AG04450 (cell line): ENCODE results near the gene P4HTM. TPM values are rescaled to one million over a fixed set of nuclear protein-coding genes. Genes with fewer than 3 reads are reported as not detected.

Experiments used
- CTCF ChIA-PET: fragments of 300-600, 350-600 bp; formaldehyde crosslinking; extraction: SDS; loops from one replicate; lab custom pipeline; 2022; ENCODE audit warnings: antibody characterized with exemption, inconsistent platforms; lab: Charles Lee
- POLR2A ChIA-PET: fragments of 350-600 bp; formaldehyde crosslinking; extraction: SDS; loops from one replicate; lab custom pipeline; 2021; ENCODE audit warnings: antibody characterized with exemption, inconsistent platforms; lab: Yijun Ruan, JAX
- DNase-seq: peaks from one replicate; pipeline ENCODE4 v3.0.0-alpha.2; 2011; ENCODE audit warnings: low read depth, low spot score
- H3K27ac ChIP-seq: one replicate; pipeline ENCODE4 v1.5.1; 2012; ENCODE audit warnings: low read depth, low read length, control low read depth
- H3K27me3 ChIP-seq: one replicate; pipeline ENCODE4 v1.6.0; 2012; ENCODE audit warnings: low read length; ENCODE audit not compliant: control insufficient read depth, insufficient read depth
- H3K4me3 ChIP-seq: 2 replicates; pipeline ENCODE4 v1.5.1; 2011; ENCODE audit warnings: mild to moderate bottlenecking, low read depth, low read length, control low read depth
- H3K9me3 ChIP-seq: 2 replicates; pipeline ENCODE4 v1.5.1; 2012; ENCODE audit warnings: low read length; ENCODE audit not compliant: control insufficient read depth, insufficient read depth
- CTCF ChIP-seq: IDR thresholded peaks from 2 replicates; pipeline ENCODE4 v1.5.1; 2011; ENCODE audit warnings: low read depth, low read length, control low read depth, inconsistent platforms
- polyA plus RNA-seq: library from polyadenylated mRNA; depleted of rRNA; stranded (reverse); fragments of >200 nt; gene quantifications from 2 replicates; pipeline ENCODE4 v1.2.3, GENCODE V29; 2011

Gene P4HTM
- polyA plus RNA-seq, 1 experiment: 18.2 TPM

GRCh38 chr3:49032646-49033304, 42.7 kb downstream of the P4HTM start:
- H3K4me3 ChIP-seq: no peak overlapping the region
- no peak for DNase-seq
- H3K9me3 ChIP-seq: no peaks in the 10 kb centered on the region
- POLR2A ChIA-PET: no interaction called here
- CTCF ChIA-PET: no interaction called here
- H3K27ac ChIP-seq: peak overlapping the region; percentile 21
- no peak for TF ChIP-seq CTCF
- no peaks in the 10 kb centered on the region for H3K27me3 ChIP-seq

GRCh38 chr3:49034650-49035049, 44.6 kb downstream of the P4HTM start:
- DNase-seq: no peak
- CTCF ChIA-PET: interaction anchor here (1.2 kb wide), 1 partner anchor 12 kb away, joined by 6 read pairs; the partner anchor contains the start of gene NDUFAF3
- TF ChIP-seq CTCF: no peak
- Histone ChIP-seq H3K4me3 (no peak overlapping the region), H3K27ac (no peak overlapping the region), H3K27me3 (no peaks in the 10 kb centered on the region), H3K9me3 (no peaks in the 10 kb centered on the region)
- POLR2A ChIA-PET: no interaction called here

GRCh38 chr3:49035281-49035680, 45.2 kb downstream of the P4HTM start:
- no peak for DNase-seq
- Histone ChIP-seq H3K4me3 (no peak overlapping the region), H3K27ac (no peak overlapping the region), H3K9me3 (no peaks in the 10 kb centered on the region), H3K27me3 (no peaks in the 10 kb centered on the region)
- TF ChIP-seq CTCF: no peak
- ChIA-PET POLR2A (no interaction called here), CTCF (interaction anchor here (1.2 kb wide), 1 partner anchor 13 kb away, joined by 6 read pairs; the partner anchor contains the start of gene NDUFAF3)

GRCh38 chr3:49053543-49053942, 63.5 kb downstream of the P4HTM start:
- no peaks in the 10 kb centered on the region for H3K27me3 ChIP-seq
- no peaks in the 10 kb centered on the region for H3K9me3 ChIP-seq
- CTCF ChIA-PET: interaction anchor here (0.9 kb wide), 1 partner anchor 64 kb away, joined by 3 read pairs; no protein-coding TSS in a partner anchor
- H3K27ac ChIP-seq: no peak overlapping the region
- DNase-seq: no peak
- no peak overlapping the region for H3K4me3 ChIP-seq
- POLR2A ChIA-PET: interaction anchor here (1.4 kb wide), 1 partner anchor 24 kb away, joined by 6 read pairs; the partner anchor contains the start of gene IMPDH2
- no peak for TF ChIP-seq CTCF

GRCh38 chr3:49054344-49054862, 64.4 kb downstream of the P4HTM start:
- TF ChIP-seq CTCF: no peak
- ChIA-PET CTCF (interaction anchor here (0.9 to 1.3 kb wide), 2 partner anchors 33 to 65 kb away, joined by 3 read pairs; partner anchors contain the start of gene NDUFAF3), POLR2A (interaction anchor here (1.4 to 1.5 kb wide), 2 partner anchors 25 to 39 kb away, joined by 4 to 6 read pairs; partner anchors contain the start of genes IMPDH2 and QRICH1)
- no peak overlapping the region for H3K4me3 ChIP-seq
- H3K27me3 ChIP-seq: no peaks in the 10 kb centered on the region
- no peak overlapping the region for H3K27ac ChIP-seq
- no peak for DNase-seq
- H3K9me3 ChIP-seq: no peaks in the 10 kb centered on the region
